SK-N-MC (cell line): ENCODE results near the gene ADAM8.

ENCODE experiments used
- EZH2 ChIP-seq: fragments of 200-600 bp; sonication (generic); IDR thresholded peaks from one replicate; pipeline ENCODE4 v1.6.1; 2017; ENCODE audit warnings: antibody characterized with exemption
- FOXP2 ChIP-seq: optimal IDR thresholded peaks from 2 replicates; pipeline ENCODE3; 2011; ENCODE audit warnings: mild to moderate bottlenecking, moderate library complexity; ENCODE audit not compliant: insufficient read depth; ENCODE audit errors: extremely low read length, control extremely low read depth
- POLR2AphosphoS5 ChIP-seq: IDR thresholded peaks from 2 replicates; pipeline ENCODE4 v1.6.1; 2012; ENCODE audit warnings: mild to moderate bottlenecking, low read depth, low read length, borderline replicate concordance

- TF ChIP-seq POLR2AphosphoS5, result no peak
- TF ChIP-seq EZH2, result no peak
- TF ChIP-seq FOXP2, result no peak
Observed at GRCh38 chr10:133258066-133258817, 18.4 kb downstream of the ADAM8 start.
